HUES64 (cell line): ENCODE results near the gene RNF214.
"Not testable (repeated sequence)": the region's sequence is repeated elsewhere in the genome, so short reads cannot be mapped to it uniquely, and the experiment has no call there.

Source experiments
- H3K27ac ChIP-seq: 2 replicates; pipeline ENCODE4 v1.7.0; 2013; ENCODE audit warnings: low read depth, low read length, inconsistent platforms
- H3K27me3 ChIP-seq: 2 replicates; pipeline ENCODE4 v1.6.1; 2013; ENCODE audit warnings: mild to moderate bottlenecking, low read length; ENCODE audit not compliant: insufficient read depth
- H3K36me3 ChIP-seq: 2 replicates; pipeline ENCODE4 v1.6.1; 2013; ENCODE audit warnings: mild to moderate bottlenecking, low read length; ENCODE audit not compliant: insufficient read depth
- H3K4me1 ChIP-seq: 2 replicates; pipeline ENCODE4 v1.6.1; 2013; ENCODE audit warnings: mild to moderate bottlenecking, low read length, moderate library complexity; ENCODE audit not compliant: insufficient read depth
- H3K4me3 ChIP-seq: 2 replicates; pipeline ENCODE4 v1.5.1; 2013; ENCODE audit warnings: mild to moderate bottlenecking, low read length, moderate library complexity
- H3K9ac ChIP-seq: 2 replicates; pipeline ENCODE4 v1.6.1; 2013; ENCODE audit warnings: mild to moderate bottlenecking, low read depth, low read length
- H3K9me3 ChIP-seq: 2 replicates; pipeline ENCODE4 v1.6.1; 2013; ENCODE audit warnings: low read depth, low read length; ENCODE audit not compliant: insufficient read depth
- WGBS: fragments of 150-250, 120-280 bp; methylation state at CpG from one replicate; pipeline ENCODE4 v1.1.7; 2013; ENCODE audit warnings: missing lambda C conversion rate; 5-methylcytosine and 5-hydroxymethylcytosine counted together

The RNF214 gene

DNA sequence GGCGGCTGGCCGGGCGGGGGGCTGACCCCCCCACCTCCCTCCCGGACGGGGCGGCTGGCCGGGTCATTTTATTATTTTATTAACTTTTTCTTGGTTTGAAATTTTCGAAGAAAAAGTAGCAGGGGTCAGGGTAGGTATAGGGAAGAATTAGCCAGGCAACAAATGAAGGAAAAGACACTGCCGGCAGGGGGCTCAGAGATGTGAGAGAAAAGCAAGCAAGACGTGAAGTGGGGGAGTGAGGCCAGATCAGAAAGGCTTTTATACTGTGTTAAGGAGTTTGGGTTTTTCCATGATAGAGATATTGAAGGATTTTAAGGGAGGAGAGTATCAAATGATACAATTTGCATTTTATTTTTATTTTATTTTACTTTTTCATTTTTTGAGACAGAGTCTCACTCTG is 19.0 kb downstream of the RNF214 start:
- 83% methylated on average over 3 of the region's 10 CpGs for WGBS
- Histone ChIP-seq H3K4me1 (0 out of 2 replicates have a peak, but pooled peaks cover 2% of the 10 kb centered on the region), H3K27me3 (no peaks in the 10 kb centered on the region), H3K9ac (no peak overlapping the region), H3K36me3 (peaks cover 67% of the 10 kb centered on the region), H3K4me3 (no peak overlapping the region), H3K27ac (no peak overlapping the region), H3K9me3 (no peaks in the 10 kb centered on the region)

GRCh38 chr11:117255966-117256365 is 23.5 kb downstream of the RNF214 start:
- Histone ChIP-seq H3K27me3 (no peaks in the 10 kb centered on the region), H3K9ac (no peak overlapping the region), H3K27ac (no peak overlapping the region), H3K4me3 (no peak overlapping the region), H3K4me1 (no peaks in the 10 kb centered on the region), H3K9me3 (no peaks in the 10 kb centered on the region), H3K36me3 (peaks cover 49% of the 10 kb centered on the region)
- 91% methylated on average over 3 of the region's 3 CpGs for WGBS

DNA sequence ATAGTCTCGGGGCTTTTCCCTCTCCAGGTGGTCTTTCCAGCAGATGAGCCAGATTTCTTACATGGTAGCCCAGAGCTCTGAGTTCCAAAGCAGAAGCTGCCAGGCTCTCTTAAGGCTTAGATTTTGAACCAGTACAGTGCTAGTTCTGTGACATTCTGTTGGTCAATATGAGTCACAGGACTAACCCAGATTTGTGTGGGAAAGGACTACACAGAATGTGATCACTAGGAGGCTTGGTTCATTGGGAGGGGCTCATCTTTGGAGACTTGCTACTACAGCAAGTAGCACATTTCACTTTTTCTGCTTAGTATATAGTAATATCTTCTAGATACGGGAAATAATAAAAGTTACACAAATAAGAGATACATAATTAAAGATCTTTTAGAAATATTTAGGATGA is 24.1 kb downstream of the RNF214 start:
- Histone ChIP-seq H3K9ac (no peak overlapping the region), H3K9me3 (no peaks in the 10 kb centered on the region), H3K4me3 (no peak overlapping the region), H3K36me3 (peaks cover 53% of the 10 kb centered on the region), H3K27ac (no peak overlapping the region), H3K27me3 (no peaks in the 10 kb centered on the region), H3K4me1 (no peaks in the 10 kb centered on the region)
- WGBS: 91% methylated on average over 1 of the region's 2 CpGs

- no peaks in the 10 kb centered on the region for H3K9me3 ChIP-seq
- no CpG with 5 or more reads among the region's 2 CpGs for WGBS
- H3K4me1 ChIP-seq: no peaks in the 10 kb centered on the region
- no peak overlapping the region for H3K4me3 ChIP-seq
- peaks cover 53% of the 10 kb centered on the region for H3K36me3 ChIP-seq
- H3K27me3 ChIP-seq: no peaks in the 10 kb centered on the region
- H3K9ac ChIP-seq: no peak overlapping the region
- H3K27ac ChIP-seq: no peak overlapping the region
These were observed 26.1 kb downstream of the RNF214 start for GRCh38 chr11:117258576-117258975.

DNA sequence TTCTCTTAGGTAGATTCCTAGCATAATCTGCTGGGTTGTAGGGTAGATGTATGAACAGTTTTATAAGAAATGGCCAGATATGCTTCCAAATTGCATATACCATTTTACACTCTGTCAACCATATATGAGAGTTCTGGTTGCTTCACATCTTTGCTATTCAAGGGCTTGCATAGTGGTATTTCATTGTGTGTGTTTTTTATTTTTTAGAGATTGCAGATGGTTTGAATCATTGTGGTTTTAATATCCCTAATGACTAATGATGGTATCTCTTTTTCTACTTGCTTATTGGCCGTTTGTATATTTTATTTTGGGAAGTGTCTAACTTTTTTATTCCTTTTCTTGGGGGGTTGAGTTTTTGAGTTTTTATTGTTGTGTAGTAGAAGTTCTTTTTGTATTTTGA is 26.9 kb downstream of the RNF214 start:
- no peaks in the 10 kb centered on the region for H3K4me1 ChIP-seq
- H3K27ac ChIP-seq: no peak overlapping the region
- H3K4me3 ChIP-seq: no peak overlapping the region
- no peaks in the 10 kb centered on the region for H3K9me3 ChIP-seq
- WGBS: 82% methylated on average over 1 of the region's 1 CpG
- H3K27me3 ChIP-seq: no peaks in the 10 kb centered on the region
- H3K9ac ChIP-seq: no peak overlapping the region
- peaks cover 47% of the 10 kb centered on the region for H3K36me3 ChIP-seq

GRCh38 chr11:117264624-117265323 is 32.3 kb downstream of the RNF214 start:
- H3K36me3 ChIP-seq: peaks cover 23% of the 10 kb centered on the region
- not testable (repeated sequence) for H3K4me1 ChIP-seq, H3K4me3 ChIP-seq, H3K9me3 ChIP-seq, H3K9ac ChIP-seq, H3K27ac ChIP-seq, H3K27me3 ChIP-seq
- WGBS: 95% methylated on average over 7 of the region's 7 CpGs

DNA sequence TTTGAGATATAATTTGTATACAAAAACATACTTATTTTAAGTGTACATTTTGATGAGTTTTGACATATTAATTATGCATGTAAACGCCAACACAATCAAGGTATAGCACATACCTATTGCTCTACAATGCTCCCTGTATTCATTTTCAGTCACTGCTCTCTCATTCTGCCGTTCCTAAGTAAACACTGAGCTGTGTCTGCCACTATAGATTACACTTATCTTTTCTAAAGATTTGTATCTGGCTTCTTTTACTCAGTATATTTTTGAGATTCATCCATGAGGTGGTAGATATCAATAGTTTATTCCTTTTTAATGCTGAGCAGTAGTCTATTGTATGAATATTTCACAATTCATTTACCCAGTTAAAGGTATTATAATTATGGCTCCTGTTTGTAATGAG is 33.3 kb downstream of the RNF214 start:
- Histone ChIP-seq H3K4me1 (no peaks in the 10 kb centered on the region), H3K27ac (no peak overlapping the region), H3K27me3 (no peaks in the 10 kb centered on the region), H3K4me3 (no peak overlapping the region), H3K9me3 (no peaks in the 10 kb centered on the region), H3K9ac (no peak overlapping the region), H3K36me3 (peaks cover 18% of the 10 kb centered on the region)
- WGBS: 82% methylated on average over 2 of the region's 2 CpGs

DNA sequence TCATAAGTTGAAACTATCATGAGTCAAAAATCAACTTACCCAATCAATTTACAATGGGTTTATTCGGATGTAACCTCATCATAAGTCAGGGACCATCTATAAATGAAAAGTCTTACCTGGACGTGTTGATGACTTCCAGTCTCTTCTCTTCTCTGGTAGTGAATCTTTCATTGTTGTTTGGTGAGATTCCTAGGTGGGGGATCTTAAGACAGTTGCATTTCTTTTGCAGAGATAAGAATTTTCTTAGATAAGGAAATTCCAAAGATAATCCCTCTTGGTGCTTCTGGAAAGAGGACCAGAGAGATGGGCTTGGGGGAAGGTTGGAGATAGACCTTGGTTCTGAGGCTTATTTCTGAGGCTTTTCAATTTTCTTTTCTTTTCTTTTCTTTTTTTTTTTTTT is 37.4 kb downstream of the RNF214 start:
- H3K27ac ChIP-seq: no peak overlapping the region
- no peaks in the 10 kb centered on the region; the same call in 1 of the 2 replicates for H3K36me3 ChIP-seq
- H3K27me3 ChIP-seq: no peaks in the 10 kb centered on the region
- no peak overlapping the region for H3K4me3 ChIP-seq
- H3K4me1 ChIP-seq: no peaks in the 10 kb centered on the region; the same call in 1 of the 2 replicates
- WGBS: 83% methylated on average over 2 of the region's 2 CpGs
- H3K9me3 ChIP-seq: no peaks in the 10 kb centered on the region; the same call in 1 of the 2 replicates
- H3K9ac ChIP-seq: no peak overlapping the region

DNA sequence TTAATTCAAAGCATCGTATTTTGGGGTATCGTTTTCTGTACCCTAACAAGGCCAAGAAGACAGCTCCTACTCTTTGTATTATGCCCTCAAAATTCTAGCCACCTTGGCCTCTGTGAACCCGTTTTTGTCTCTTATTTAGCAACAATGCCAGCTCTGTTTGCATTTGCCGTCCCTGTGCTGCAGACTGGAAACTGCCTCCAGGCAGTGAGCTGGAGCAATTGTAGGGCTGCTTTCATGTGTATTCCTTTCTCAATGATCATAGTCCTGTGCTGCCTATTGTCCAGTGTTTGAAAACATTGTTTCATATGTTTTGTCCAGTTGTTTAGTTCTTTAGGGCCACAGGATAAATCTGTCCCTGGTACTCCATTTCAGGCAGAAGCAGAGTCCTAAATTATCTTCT is 38.7 kb downstream of the RNF214 start:
- Histone ChIP-seq H3K27ac (no peak overlapping the region), H3K9me3 (no peaks in the 10 kb centered on the region; the same call in 1 of the 2 replicates), H3K9ac (no peak overlapping the region), H3K27me3 (no peaks in the 10 kb centered on the region), H3K36me3 (peaks cover 9% of the 10 kb centered on the region), H3K4me1 (no peaks in the 10 kb centered on the region; the same call in 1 of the 2 replicates), H3K4me3 (no peak overlapping the region)
- WGBS: 83% methylated on average over 4 of the region's 4 CpGs

- H3K4me1 ChIP-seq, H3K27me3 ChIP-seq, H3K4me3 ChIP-seq, H3K9me3 ChIP-seq, H3K27ac ChIP-seq, H3K9ac ChIP-seq, H3K36me3 ChIP-seq: not testable (repeated sequence)
- 98% methylated on average over 5 of the region's 5 CpGs for WGBS
These were observed 39.7 kb downstream of the RNF214 start for GRCh38 chr11:117272175-117272574.

DNA sequence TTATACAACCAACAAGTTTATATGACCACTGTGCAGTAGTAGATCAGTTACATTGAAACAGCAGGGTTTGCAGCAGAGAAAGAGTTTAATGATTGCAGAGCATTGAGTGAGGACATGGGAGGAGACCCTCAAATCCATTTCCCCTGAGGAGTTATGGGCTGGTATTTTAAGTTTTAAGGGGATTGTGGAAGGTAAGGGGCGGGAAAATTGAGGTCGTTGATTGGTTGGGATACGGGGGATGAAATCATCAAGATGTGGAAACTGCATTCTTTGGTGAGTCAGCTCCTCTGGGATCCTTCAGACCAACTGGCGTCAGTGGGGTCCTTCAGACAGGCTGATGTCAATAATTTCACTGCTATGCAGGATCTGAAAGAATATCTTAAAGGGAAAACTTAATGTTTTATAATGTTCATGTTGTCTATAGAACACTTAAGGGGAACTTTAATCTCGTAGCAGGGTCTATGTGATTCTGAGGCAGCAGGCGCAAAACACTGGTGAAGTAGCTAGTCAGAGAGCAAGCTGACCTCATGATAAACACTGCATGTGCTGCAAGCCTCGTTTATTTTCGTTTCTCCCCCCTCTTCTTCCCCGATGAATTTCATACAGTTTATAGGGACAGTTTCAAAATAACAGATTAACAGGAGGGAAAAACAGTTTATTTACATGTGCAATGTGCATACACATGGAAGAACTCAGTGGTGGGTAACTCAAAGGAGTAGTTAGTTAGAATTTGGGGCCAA is 41.2 kb downstream of the RNF214 start:
- Histone ChIP-seq H3K4me1 (no peaks in the 10 kb centered on the region; the same call in 1 of the 2 replicates), H3K9ac (no peak overlapping the region), H3K4me3 (no peak overlapping the region), H3K36me3 (peaks cover 9% of the 10 kb centered on the region), H3K27me3 (no peaks in the 10 kb centered on the region), H3K9me3 (no peaks in the 10 kb centered on the region; the same call in 1 of the 2 replicates), H3K27ac (no peak overlapping the region)
- 85% methylated on average over 9 of the region's 9 CpGs for WGBS
